ENCODE results near the gene CDH11. TPM values are rescaled to one million over a fixed set of nuclear protein-coding genes. Genes with fewer than 3 reads are reported as not detected.

The CDH11 gene
- total RNA-seq, 1 donor from 2014 or later = 2.4 TPM

GRCh38 chr16:64983963-64984362 lies 137.9 kb downstream of the CDH11 start:
- ATAC-seq = peak; percentile 16
- no peak for DNase-seq (ENCODE audit: low spot score)

- DNase-seq (ENCODE audit: low spot score) (no peak), ATAC-seq (no peak)
Observed at GRCh38 chr16:64983231-64983630, 138.6 kb downstream of the CDH11 start.

GRCh38 chr16:64982581-64982980 lies 139.3 kb downstream of the CDH11 start:
- DNase-seq (ENCODE audit: low spot score) (no peak), ATAC-seq (no peak)

- DNase-seq (ENCODE audit: low spot score) = no peak
- no peak for ATAC-seq
Observed at GRCh38 chr16:64981568-64982281, 140.1 kb downstream of the CDH11 start.

GRCh38 chr16:64977206-64977920 lies 144.5 kb downstream of the CDH11 start:
- ATAC-seq (no peak), DNase-seq (ENCODE audit: low spot score) (no peak)

GRCh38 chr16:64975821-64976220 lies 146.0 kb downstream of the CDH11 start:
- no peak for ATAC-seq
- no peak for DNase-seq (ENCODE audit: low spot score)

GRCh38 chr16:64974381-64974780 lies 147.5 kb downstream of the CDH11 start:
- ATAC-seq = no peak
- no peak for DNase-seq (ENCODE audit: low spot score)

- DNase-seq (ENCODE audit: low spot score) = no peak
- ATAC-seq = no peak
Observed at GRCh38 chr16:64973171-64973570, 148.7 kb downstream of the CDH11 start.

- no peak for ATAC-seq
- DNase-seq (ENCODE audit: low spot score) = no peak
Observed at GRCh38 chr16:64971171-64971570, 150.7 kb downstream of the CDH11 start.

GRCh38 chr16:64969221-64969620 lies 152.6 kb downstream of the CDH11 start:
- DNase-seq (ENCODE audit: low spot score) = no peak
- no peak for ATAC-seq

GRCh38 chr16:64968539-64968938 lies 153.3 kb downstream of the CDH11 start:
- no peak for ATAC-seq
- DNase-seq (ENCODE audit: low spot score) = no peak

- ATAC-seq (no peak), DNase-seq (ENCODE audit: low spot score) (no peak)
Observed at GRCh38 chr16:64964126-64964540, 157.7 kb downstream of the CDH11 start.

- no peak for DNase-seq (ENCODE audit: low spot score)
- ATAC-seq = no peak
Observed at GRCh38 chr16:64962786-64963185, 159.1 kb downstream of the CDH11 start.

- DNase-seq (ENCODE audit: low spot score) (no peak), ATAC-seq (no peak)
Observed at GRCh38 chr16:64957246-64957645, 164.6 kb downstream of the CDH11 start.

GRCh38 chr16:64952177-64952576 lies 169.7 kb downstream of the CDH11 start:
- DNase-seq (ENCODE audit: low spot score) (no peak), ATAC-seq (no peak)

- DNase-seq (ENCODE audit: low spot score) = no peak
- ATAC-seq = no peak
Observed at GRCh38 chr16:64951193-64951592, 170.7 kb downstream of the CDH11 start.

- no peak for DNase-seq (ENCODE audit: low spot score)
- no peak for ATAC-seq
Observed at GRCh38 chr16:64950731-64951130, 171.1 kb downstream of the CDH11 start.

- DNase-seq (ENCODE audit: low spot score) = no peak
- ATAC-seq = no peak
Observed at GRCh38 chr16:64950262-64950661, 171.6 kb downstream of the CDH11 start.

- ATAC-seq (no peak), DNase-seq (ENCODE audit: low spot score) (no peak)
Observed at GRCh38 chr16:64948056-64948455, 173.8 kb downstream of the CDH11 start.

GRCh38 chr16:64947651-64948050 lies 174.2 kb downstream of the CDH11 start:
- DNase-seq (ENCODE audit: low spot score) (no peak), ATAC-seq (no peak)

GRCh38 chr16:64933885-64934284 lies 188.0 kb downstream of the CDH11 start:
- no peak for DNase-seq (ENCODE audit: low spot score)
- no peak for ATAC-seq

GRCh38 chr16:64926476-64926875 lies 195.4 kb downstream of the CDH11 start:
- ATAC-seq (no peak), DNase-seq (ENCODE audit: low spot score) (no peak)

- DNase-seq (ENCODE audit: low spot score) (no peak), ATAC-seq (no peak)
Observed at GRCh38 chr16:64925166-64925565, 196.7 kb downstream of the CDH11 start.
